H9 (cell line): Measurements from ENCODE around the gene PTPRS. TPM values are rescaled to one million over a fixed set of nuclear protein-coding genes. Genes with fewer than 3 reads are reported as not detected.

Experiments
- DNase-seq: peaks from one replicate; pipeline ENCODE4 v3.0.0-alpha.2; 2017
- H2AFZ ChIP-seq: one replicate; pipeline ENCODE4 v1.6.1; 2013; ENCODE audit warnings: mild to moderate bottlenecking, low read length, control low read depth, moderate library complexity
- H2AK5ac ChIP-seq: 2 replicates; pipeline ENCODE4 v1.6.1; 2013; ENCODE audit warnings: low read length, control low read depth, mixed read lengths; ENCODE audit not compliant: insufficient read length
- H2BK120ac ChIP-seq: one replicate; pipeline ENCODE4 v1.6.1; 2013; ENCODE audit warnings: low read depth, mild to moderate bottlenecking, low read length, control low read depth, inconsistent platforms; ENCODE audit not compliant: poor library complexity, severe bottlenecking
- H2BK12ac ChIP-seq: 2 replicates; pipeline ENCODE4 v1.6.1; 2013; ENCODE audit warnings: low read length, control low read depth, mixed read lengths, low read depth; ENCODE audit not compliant: insufficient read length
- H2BK15ac ChIP-seq: 2 replicates; pipeline ENCODE4 v1.6.1; 2013; ENCODE audit warnings: low read depth, low read length, control low read depth
- H2BK20ac ChIP-seq: one replicate; pipeline ENCODE4 v1.6.1; 2013; ENCODE audit warnings: low read depth, mild to moderate bottlenecking, low read length, control low read depth, inconsistent platforms; ENCODE audit not compliant: poor library complexity, severe bottlenecking
- H2BK5ac ChIP-seq: 2 replicates; pipeline ENCODE4 v1.6.1; 2013; ENCODE audit warnings: low read length, control low read depth, mixed read lengths; ENCODE audit not compliant: insufficient read length
- H3K14ac ChIP-seq: 2 replicates; pipeline ENCODE4 v1.6.1; 2013; ENCODE audit warnings: low read length, control low read depth; ENCODE audit not compliant: insufficient read depth
- H3K18ac ChIP-seq: 2 replicates; pipeline ENCODE4 v1.6.1; 2013; ENCODE audit warnings: low read depth, mild to moderate bottlenecking, mixed read lengths, low read length, control low read depth; ENCODE audit not compliant: insufficient read length
- H3K23ac ChIP-seq: 2 replicates; pipeline ENCODE4 v1.6.1; 2013; ENCODE audit warnings: low read length, control low read depth, mixed read lengths, low read depth; ENCODE audit not compliant: insufficient read length
- H3K23me2 ChIP-seq: 2 replicates; pipeline ENCODE4 v1.6.1; 2013; ENCODE audit warnings: low read depth, mild to moderate bottlenecking, mixed read lengths, low read length, control low read depth; ENCODE audit not compliant: insufficient read length, poor library complexity, severe bottlenecking
- H3K27ac ChIP-seq: 2 replicates; pipeline ENCODE4 v1.5.1; 2013; ENCODE audit warnings: low read length, control low read depth, mixed read lengths, low read depth; ENCODE audit not compliant: insufficient read length
- H3K27me3 ChIP-seq: 2 replicates; pipeline ENCODE4 v1.6.1; 2013; ENCODE audit warnings: low read length, control low read depth, inconsistent platforms; ENCODE audit not compliant: insufficient read depth
- H3K4ac ChIP-seq: 2 replicates; pipeline ENCODE4 v1.6.1; 2013; ENCODE audit warnings: low read depth, mild to moderate bottlenecking, control low read depth, inconsistent platforms, low read length, moderate library complexity
- H3K4me1 ChIP-seq: 2 replicates; pipeline ENCODE4 v1.6.1; 2013; ENCODE audit warnings: low read length, control low read depth, inconsistent platforms; ENCODE audit not compliant: insufficient read depth
- H3K4me2 ChIP-seq: 2 replicates; pipeline ENCODE4 v1.6.1; 2013; ENCODE audit warnings: low read length, control low read depth, mixed read lengths; ENCODE audit not compliant: insufficient read length, insufficient read depth
- H3K56ac ChIP-seq: 2 replicates; pipeline ENCODE4 v1.6.1; 2013; ENCODE audit warnings: low read depth, mild to moderate bottlenecking, mixed read lengths, low read length, control low read depth; ENCODE audit not compliant: insufficient read length
- H3K79me1 ChIP-seq: 2 replicates; pipeline ENCODE4 v1.6.1; 2013; ENCODE audit warnings: low read depth, mild to moderate bottlenecking, moderate library complexity, low read length, control low read depth, inconsistent platforms; ENCODE audit not compliant: insufficient read depth, poor library complexity, severe bottlenecking
- H3K79me2 ChIP-seq: 2 replicates; pipeline ENCODE4 v1.6.1; 2013; ENCODE audit warnings: low read length, control low read depth, inconsistent platforms; ENCODE audit not compliant: insufficient read depth
- H3K9ac ChIP-seq: 2 replicates; pipeline ENCODE4 v1.6.1; 2013; ENCODE audit warnings: low read length, control low read depth, mixed read lengths; ENCODE audit not compliant: insufficient read length; ENCODE audit errors: extremely low read depth
- H3K9me3 ChIP-seq: one replicate; pipeline ENCODE4 v1.6.1; 2013; ENCODE audit warnings: low read depth, low read length, inconsistent platforms; ENCODE audit not compliant: control insufficient read depth
- H3T11ph ChIP-seq: one replicate; pipeline ENCODE4 v1.6.1; 2013; ENCODE audit warnings: mild to moderate bottlenecking, low read length, control low read depth, inconsistent platforms
- H4K20me1 ChIP-seq: one replicate; pipeline ENCODE4 v1.6.1; 2013; ENCODE audit not compliant: control insufficient read depth, insufficient read length, insufficient read depth
- H4K5ac ChIP-seq: 2 replicates; pipeline ENCODE4 v1.6.1; 2013; ENCODE audit warnings: low read depth, mild to moderate bottlenecking, mixed read lengths, low read length, control low read depth; ENCODE audit not compliant: insufficient read length
- H4K8ac ChIP-seq: replicated peaks from 2 replicates; pipeline ENCODE4 v1.6.1; 2013; ENCODE audit warnings: low read length, control low read depth, mixed read lengths, low read depth; ENCODE audit not compliant: insufficient read length
- H4K91ac ChIP-seq: 2 replicates; pipeline ENCODE4 v1.6.1; 2013; ENCODE audit warnings: low read depth, mild to moderate bottlenecking, moderate library complexity, mixed read lengths, low read length, control low read depth; ENCODE audit not compliant: insufficient read length
- H3K27ac Mint-ChIP-seq, 3 experiments: 2 replicates in 2 of 3; 3 replicates in 1 of 3; pipeline ENCODE4 v1.8.0; 2020 to 2021; ENCODE audit warnings: mixed read lengths in 3 of 3, mild to moderate bottlenecking in 1 of 3, moderate library complexity in 1 of 3
- H3K27me3 Mint-ChIP-seq: 2 replicates; pipeline ENCODE4 v1.8.0; 2021; ENCODE audit warnings: low read depth, mild to moderate bottlenecking, moderate library complexity, mixed read lengths
- H3K36me3 Mint-ChIP-seq, 3 experiments: 2 replicates in 2 of 3; 3 replicates in 1 of 3; pipeline ENCODE4 v1.8.0; 2020 to 2021; ENCODE audit warnings: low read depth in 3 of 3, mixed read lengths in 3 of 3; ENCODE audit not compliant: insufficient read depth in 1 of 3
- H3K4me1 Mint-ChIP-seq, 2 experiments: 2 replicates each; pipeline ENCODE4 v1.8.0; 2020; ENCODE audit warnings: mixed read lengths in 2 of 2
- H3K4me3 Mint-ChIP-seq, 2 experiments: 2 replicates in 1 of 2; 3 replicates in 1 of 2; pipeline ENCODE4 v1.8.0; 2020 to 2021; ENCODE audit warnings: mild to moderate bottlenecking in 2 of 2, mixed read lengths in 2 of 2, moderate library complexity in 1 of 2
- H3K9me3 Mint-ChIP-seq, 2 experiments: 2 replicates in 1 of 2; 3 replicates in 1 of 2; pipeline ENCODE4 v1.8.0; 2020; ENCODE audit warnings: mild to moderate bottlenecking in 2 of 2, mixed read lengths in 2 of 2, moderate library complexity in 1 of 2
- WGBS: extraction: QIAGEN DNeasy Blood & Tissue Kit; methylation state at CpG from one replicate; pipeline ENCODE4 v1.1.7; 2013; ENCODE audit warnings: missing lambda C conversion rate, low lambda C conversion rate, mixed read lengths; ENCODE audit not compliant: insufficient read length; ENCODE audit errors: extremely low coverage; 5-methylcytosine and 5-hydroxymethylcytosine counted together
- total RNA-seq: library from RNA; stranded (reverse); gene quantifications from 2 replicates; pipeline ENCODE4 v1.2.1, GENCODE V29; 2021
- TF ChIP-seq, protein P1 (sequence below): fragments of 200-600 bp; sonication (generic); conservative IDR thresholded peaks from 3 replicates; pipeline ENCODE4 v1.8.0; 2021; ENCODE audit warnings: antibody characterized with exemption, mild to moderate bottlenecking

PTPRS gene
- total RNA-seq, 1 experiment from 2014 or later: 186 TPM

DNA sequence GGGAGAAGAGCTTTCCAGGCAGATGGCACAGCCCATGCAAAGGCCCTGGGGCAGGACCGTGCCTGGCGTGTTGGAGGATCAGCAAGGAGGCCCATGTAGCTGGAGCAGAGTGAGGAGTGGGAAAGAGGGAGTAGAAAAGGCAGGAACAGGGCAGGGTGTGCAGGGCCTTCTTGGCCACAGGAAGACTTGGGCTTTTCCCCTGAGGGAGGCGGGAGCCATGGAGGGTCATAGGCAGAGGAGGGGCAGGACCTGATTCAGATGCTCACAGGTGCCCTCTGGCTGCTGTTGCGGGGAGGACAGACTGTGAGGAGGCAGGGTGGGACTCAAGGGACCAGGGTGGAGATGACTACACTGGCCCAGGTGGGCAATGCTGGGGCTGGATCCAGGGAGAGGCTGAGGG lies 13.8 kb upstream of the PTPRS start:
- H3K27ac ChIP-seq: no peak overlapping the region
- no peak overlapping the region for H3K18ac ChIP-seq
- no peak overlapping the region for H2BK20ac ChIP-seq
- Mint-ChIP-seq H3K9me3 (peaks cover 0 to 6% of the 10 kb centered on the region in 2 experiments; a peak in 3 of 5 replicates), H3K27me3 (peaks cover 36% of the 10 kb centered on the region), H3K4me3 (no peak overlapping the region), H3K36me3 (no peaks in the 10 kb centered on the region), H3K4me1 (peaks cover 13 to 18% of the 10 kb centered on the region in 2 experiments), H3K27ac (no peak overlapping the region)
- H3K9ac ChIP-seq: no peak overlapping the region
- H2AK5ac ChIP-seq: no peak overlapping the region
- H2AFZ ChIP-seq: no peak overlapping the region
- H3K79me1 ChIP-seq: no peaks in the 10 kb centered on the region
- DNase-seq: peak; percentile 74
- H3K79me2 ChIP-seq: no peaks in the 10 kb centered on the region
- TF ChIP-seq, protein P1, sequence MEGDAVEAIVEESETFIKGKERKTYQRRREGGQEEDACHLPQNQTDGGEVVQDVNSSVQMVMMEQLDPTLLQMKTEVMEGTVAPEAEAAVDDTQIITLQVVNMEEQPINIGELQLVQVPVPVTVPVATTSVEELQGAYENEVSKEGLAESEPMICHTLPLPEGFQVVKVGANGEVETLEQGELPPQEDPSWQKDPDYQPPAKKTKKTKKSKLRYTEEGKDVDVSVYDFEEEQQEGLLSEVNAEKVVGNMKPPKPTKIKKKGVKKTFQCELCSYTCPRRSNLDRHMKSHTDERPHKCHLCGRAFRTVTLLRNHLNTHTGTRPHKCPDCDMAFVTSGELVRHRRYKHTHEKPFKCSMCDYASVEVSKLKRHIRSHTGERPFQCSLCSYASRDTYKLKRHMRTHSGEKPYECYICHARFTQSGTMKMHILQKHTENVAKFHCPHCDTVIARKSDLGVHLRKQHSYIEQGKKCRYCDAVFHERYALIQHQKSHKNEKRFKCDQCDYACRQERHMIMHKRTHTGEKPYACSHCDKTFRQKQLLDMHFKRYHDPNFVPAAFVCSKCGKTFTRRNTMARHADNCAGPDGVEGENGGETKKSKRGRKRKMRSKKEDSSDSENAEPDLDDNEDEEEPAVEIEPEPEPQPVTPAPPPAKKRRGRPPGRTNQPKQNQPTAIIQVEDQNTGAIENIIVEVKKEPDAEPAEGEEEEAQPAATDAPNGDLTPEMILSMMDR: peak; percentile 63
- H3K4ac ChIP-seq: no peak overlapping the region
- no peak overlapping the region for H4K91ac ChIP-seq
- no peak overlapping the region for H3K14ac ChIP-seq
- WGBS: no CpG with 5 or more reads among the region's 4 CpGs
- H3K4me1 ChIP-seq: no peaks in the 10 kb centered on the region
- H4K8ac ChIP-seq: no peak overlapping the region
- no peaks in the 10 kb centered on the region for H3K9me3 ChIP-seq
- no peak overlapping the region for H2BK12ac ChIP-seq
- H2BK5ac ChIP-seq: no peak overlapping the region
- no peak overlapping the region for H3T11ph ChIP-seq
- H4K5ac ChIP-seq: no peak overlapping the region
- no peak overlapping the region for H3K4me2 ChIP-seq
- H4K20me1 ChIP-seq: no peaks in the 10 kb centered on the region
- no peak overlapping the region for H2BK15ac ChIP-seq
- H3K23me2 ChIP-seq: no peaks in the 10 kb centered on the region
- no peak overlapping the region for H2BK120ac ChIP-seq
- no peak overlapping the region for H3K56ac ChIP-seq
- no peak overlapping the region for H3K23ac ChIP-seq
- H3K27me3 ChIP-seq: no peaks in the 10 kb centered on the region
